GM03348 (cell line): Measurements from ENCODE around the gene STAB1.

ENCODE experiments used
- DNase-seq: peaks from one replicate; pipeline ENCODE4 v3.0.0; 2012; ENCODE audit warnings: low spot score

The STAB1 gene

DNA sequence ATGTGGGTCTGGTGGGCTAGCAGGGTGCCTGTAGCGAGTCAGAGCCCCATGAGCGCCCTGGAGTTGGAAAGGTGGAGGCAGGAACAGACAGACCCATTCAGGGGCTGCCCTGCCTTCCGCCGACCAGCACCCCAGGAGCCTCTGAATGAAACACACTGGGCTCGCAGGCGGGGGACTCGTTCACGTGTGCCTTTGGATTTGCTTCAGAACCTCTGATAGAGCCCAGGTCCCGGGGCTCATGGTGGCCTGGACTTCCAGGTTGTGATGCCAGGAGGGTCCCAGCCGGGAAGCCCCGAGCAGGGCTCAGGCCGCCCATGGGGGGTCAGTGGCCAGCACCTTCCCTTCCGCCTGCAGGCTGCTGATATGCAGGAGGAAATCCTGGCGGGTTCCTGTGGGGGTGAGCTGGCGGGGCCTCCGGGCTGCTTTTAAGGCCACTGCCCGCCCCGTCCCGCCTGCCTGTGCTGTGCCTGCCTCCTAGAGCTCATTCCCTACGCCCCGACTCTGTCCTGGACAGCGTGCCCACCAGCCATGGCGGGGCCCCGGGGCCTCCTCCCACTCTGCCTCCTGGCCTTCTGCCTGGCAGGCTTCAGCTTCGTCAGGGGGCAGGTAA, at the start of gene STAB1:
Gene STAB1 (plus strand): TSS at position 453 of the 610 bp plus-strand sequence. CDS start 76 bp downstream, at position 529.
- DNase-seq: no peak

- DNase-seq: no peak
Observed at GRCh38 chr3:52446042-52446441, 49.1 kb upstream of the STAB1 start.

- peak; percentile 81 for DNase-seq
Observed at GRCh38 chr3:52446631-52447511, 48.3 kb upstream of the STAB1 start.

- no peak for DNase-seq
Observed at GRCh38 chr3:52447512-52448355, 47.4 kb upstream of the STAB1 start.

- no peak for DNase-seq
Observed at GRCh38 chr3:52450489-52451236, 44.5 kb upstream of the STAB1 start.

DNA sequence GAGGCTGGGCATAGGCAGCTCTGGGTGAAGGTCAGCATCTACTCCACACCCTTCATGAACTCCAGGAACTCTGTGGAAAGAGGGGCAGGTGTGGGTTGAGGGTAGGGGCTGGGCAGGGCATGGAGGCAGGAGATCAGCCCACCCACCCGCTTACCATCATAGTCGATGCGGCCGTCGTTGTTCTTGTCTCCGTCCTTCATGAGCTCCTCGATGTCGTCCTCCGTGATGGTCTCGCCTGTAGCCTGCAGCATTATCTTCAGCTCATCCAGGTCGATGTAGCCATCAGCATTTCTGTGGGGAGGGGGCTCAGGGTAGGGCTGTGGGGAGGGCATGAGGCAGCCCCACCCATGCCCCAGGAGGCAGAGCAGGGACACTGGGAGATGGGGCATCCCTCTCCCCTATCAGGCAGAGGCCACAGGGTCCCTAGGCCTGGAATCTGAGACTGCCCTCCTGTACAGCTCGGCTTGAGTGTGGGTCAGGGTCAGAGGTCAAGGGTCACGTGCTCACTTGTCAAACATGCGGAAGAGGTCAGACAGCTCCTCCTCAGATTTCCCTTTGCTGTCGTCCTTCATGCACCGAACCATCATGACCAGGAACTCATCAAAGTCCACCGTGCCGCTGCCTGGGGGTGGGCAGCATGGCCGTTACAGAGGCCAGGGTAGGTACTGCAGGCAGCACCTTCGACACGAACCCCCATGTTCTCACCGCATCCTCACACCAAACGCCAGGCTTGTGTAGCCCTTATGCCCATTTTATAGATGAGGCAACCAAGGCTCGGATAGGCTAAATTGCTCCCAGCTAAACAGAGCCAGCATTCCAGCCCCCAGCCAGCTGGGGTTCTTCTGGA, 43.7 kb upstream of the STAB1 start:
- DNase-seq: no peak

GRCh38 chr3:52452126-52452525, 43.0 kb upstream of the STAB1 start:
- no peak for DNase-seq

DNA sequence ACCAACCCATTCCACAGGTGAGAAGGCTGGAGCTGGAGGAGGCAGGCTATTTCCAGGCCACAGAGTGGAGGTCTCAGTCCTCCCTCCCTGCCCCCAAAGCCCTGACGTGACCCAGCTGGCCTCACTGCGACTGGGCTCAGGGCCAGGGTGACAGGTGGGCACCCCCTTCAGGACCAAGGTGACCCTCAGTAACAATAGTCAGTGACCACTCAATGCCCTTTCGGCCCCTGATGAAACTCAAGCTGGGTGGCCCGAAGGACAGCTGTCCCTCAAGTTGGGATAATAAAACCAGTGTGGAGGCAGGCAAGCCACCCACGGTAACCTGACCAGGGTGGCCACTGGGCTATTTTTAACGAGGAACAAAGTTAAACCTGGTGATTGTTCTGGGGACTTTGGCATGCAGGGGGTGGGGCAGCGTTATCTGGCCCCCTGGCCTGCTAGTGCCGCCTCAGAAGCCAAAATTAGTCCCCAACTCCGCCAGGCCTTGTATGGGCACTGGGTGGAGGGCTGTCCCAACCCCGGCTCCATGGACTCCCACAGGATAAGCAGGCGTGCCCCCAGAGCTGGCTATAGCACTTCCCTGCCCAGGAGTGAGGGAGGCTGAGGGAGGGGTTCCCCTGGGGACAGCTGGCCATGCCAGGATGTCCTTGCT, 42.4 kb upstream of the STAB1 start:
- no peak for DNase-seq

DNA sequence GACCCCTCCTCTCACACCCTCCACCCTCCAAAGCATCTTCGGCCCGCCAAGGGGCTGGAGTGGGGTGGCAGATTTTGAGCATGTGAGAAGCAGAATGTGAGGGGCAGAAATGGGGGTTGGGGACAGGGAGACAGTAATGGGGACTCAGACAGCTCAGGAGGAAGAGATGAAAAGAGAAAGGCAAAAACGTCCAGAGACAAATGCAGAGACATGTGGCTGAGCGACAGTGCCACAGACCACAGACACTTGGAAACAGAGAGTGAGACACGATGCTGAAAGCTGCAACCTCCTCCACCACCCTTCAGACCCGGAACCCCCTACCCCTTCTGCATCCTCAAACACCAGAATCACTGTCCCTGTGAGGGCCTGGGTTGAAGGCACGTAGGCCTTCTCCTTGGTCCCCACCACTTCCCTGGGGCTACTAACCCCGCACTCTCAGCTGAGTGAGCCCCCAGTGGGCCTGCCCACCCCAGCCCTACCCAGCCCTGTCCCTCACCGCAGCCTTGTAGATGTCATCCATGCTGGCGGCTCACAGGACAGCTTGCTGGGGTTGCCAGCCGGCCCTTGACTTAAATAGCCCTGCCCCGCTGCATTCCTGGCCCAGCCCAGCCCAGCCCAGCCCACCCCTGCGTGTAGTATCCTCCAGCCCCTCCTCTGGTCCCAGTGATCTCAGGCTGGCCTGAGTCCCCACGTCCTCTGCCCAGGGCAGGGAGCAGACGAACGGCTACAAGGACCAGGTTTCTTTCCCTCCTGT, 41.5 kb upstream of the STAB1 start, which contains the start of gene TNNC1:
Gene TNNC1 (minus strand): TSS at position 546 of the 754 bp plus-strand sequence. CDS start 26 bp downstream, at position 520.
- DNase-seq: no peak

GRCh38 chr3:52454250-52454937, 40.7 kb upstream of the STAB1 start:
- DNase-seq: no peak

GRCh38 chr3:52454938-52455282, 40.2 kb upstream of the STAB1 start:
- DNase-seq: no peak

- DNase-seq: peak; percentile 97
Observed at GRCh38 chr3:52455283-52456168, 39.6 kb upstream of the STAB1 start, which contains the start of gene NISCH. TSS of gene NISCH (plus strand) at chr3:52455604. CDS start at chr3:52455642, 38 bp downstream.

DNA sequence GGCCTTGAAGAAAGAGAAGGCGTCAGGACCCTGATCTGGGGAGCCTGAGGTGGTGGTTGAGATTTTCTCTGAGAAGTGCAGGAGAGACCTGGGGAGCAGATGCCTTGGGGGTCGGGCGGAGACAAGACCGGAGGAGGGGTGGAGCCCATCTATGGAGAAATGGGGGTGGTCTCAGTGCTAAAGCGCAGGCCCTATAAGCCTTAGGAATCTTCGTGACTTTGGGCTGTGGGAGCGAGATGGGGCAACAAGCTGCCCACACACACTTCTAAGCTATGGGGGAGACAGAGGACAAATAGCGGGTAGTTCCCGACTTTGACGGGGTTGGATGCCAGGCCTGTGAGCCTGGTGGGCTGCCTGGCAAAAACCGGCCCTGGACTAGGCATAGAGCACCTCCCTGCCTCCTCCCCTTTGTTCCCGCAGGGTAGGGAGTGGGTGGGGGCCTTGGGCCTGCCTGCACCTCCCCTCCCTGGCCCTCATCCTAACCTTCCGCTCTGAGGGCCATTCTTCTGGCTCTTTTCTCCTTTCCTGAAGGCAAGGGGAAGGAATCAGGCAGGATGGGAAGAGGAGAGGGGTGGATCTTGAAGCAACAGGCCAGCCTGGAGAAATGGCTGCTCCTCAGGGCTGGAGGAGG, 38.9 kb upstream of the STAB1 start:
- peak; percentile 78 for DNase-seq

GRCh38 chr3:52456800-52457183, 38.3 kb upstream of the STAB1 start:
- DNase-seq: no peak

DNA sequence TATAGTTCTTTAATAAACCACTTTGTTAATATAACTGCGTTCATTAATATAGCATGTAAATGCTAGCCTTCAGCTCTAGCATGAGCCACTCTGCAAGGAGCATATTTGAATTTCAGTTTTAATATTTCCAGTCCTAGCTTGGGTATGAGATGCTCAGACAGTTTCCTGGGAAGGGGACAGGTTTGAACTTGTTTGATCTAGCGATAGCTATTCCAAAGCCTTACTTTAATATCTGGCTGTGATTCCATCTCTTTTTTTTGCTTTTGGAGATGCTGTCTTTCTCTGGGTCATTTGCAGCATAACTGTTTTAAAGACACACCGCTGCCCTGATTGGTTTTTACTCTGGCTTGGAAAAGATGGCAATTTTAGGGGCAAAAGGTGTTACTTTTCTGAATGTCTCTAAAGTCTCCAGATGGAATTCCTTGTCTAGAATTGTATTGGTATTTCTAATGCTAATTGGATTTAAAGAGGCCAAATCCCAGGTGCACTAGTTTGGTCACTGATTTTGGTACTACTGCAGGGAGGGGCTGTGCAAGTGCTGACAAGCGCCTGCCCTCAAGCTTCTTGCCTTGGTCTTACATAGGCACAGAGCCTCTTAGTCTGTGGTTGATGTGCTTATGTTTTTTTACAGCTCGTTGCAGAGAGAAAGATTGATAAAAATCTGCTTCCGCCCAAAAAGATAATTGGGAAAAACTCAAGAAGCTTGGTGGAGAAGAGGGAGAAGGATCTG, 36.9 kb upstream of the STAB1 start:
- DNase-seq: no peak

GRCh38 chr3:52458770-52459545, 36.2 kb upstream of the STAB1 start:
- DNase-seq: no peak
